Activated naive CD4-positive, alpha-beta T cell treated with anti-CD3 and anti-CD28 coated beads, Interleukin-2, amount 10 ng/mL, durations not matched to agents 7 days and 5 days (primary cell): ENCODE measurements around the gene FAP.
A peak's percentile ranks its signal among the peaks of the same experiment; 100 is the strongest.

Experiments used
- CTCF ChIA-PET: fragments of 350-600 bp; sonication (Branson Sonifier 250); formaldehyde crosslinking; loops from one replicate; lab custom pipeline; 2021; ENCODE audit warnings: antibody characterized with exemption; lab: Charles Lee
- DNase-seq: peaks from one replicate; pipeline ENCODE4 v3.0.0-alpha.2; 2020
- H3K27ac Mint-ChIP-seq: one replicate; pipeline ENCODE4 v1.8.0; 2021; ENCODE audit warnings: mild to moderate bottlenecking, moderate library complexity, mixed read lengths
- H3K27me3 Mint-ChIP-seq: one replicate; pipeline ENCODE4 v1.8.0; 2021; ENCODE audit warnings: mild to moderate bottlenecking, mixed read lengths
- H3K36me3 Mint-ChIP-seq: one replicate; pipeline ENCODE4 v1.8.0; 2021; ENCODE audit warnings: mixed read lengths
- H3K4me1 Mint-ChIP-seq: one replicate; pipeline ENCODE4 v1.8.0; 2021; ENCODE audit warnings: mixed read lengths
- H3K4me3 Mint-ChIP-seq: one replicate; pipeline ENCODE4 v1.8.0; 2021; ENCODE audit warnings: mild to moderate bottlenecking, moderate library complexity, mixed read lengths
- H3K9me3 Mint-ChIP-seq: one replicate; pipeline ENCODE4 v1.8.0; 2021; ENCODE audit warnings: mixed read lengths

The FAP gene

DNA sequence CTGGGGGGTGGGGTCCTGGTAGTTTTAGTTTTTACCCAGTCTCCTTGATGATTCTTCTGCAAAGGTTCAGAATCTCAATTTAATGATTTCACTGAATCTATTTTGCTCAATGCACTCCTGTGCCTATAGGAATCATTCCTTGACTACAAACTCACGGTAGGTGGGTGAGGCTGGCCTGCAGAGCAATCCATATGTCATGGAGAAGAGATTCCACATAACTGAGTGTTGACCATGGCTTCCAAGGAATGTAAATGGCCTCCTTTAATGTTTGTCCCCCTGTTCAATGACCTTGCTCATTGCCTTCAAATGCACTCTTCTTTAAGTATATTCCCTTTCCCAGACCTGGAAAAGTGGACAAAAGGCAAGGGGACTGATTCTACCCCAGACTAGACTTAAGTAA, 12.5 kb downstream of the FAP start:
- Mint-ChIP-seq H3K27ac (no peak overlapping the region), H3K27me3 (peaks cover 11% of the 10 kb centered on the region), H3K9me3 (no peaks in the 10 kb centered on the region), H3K4me3 (no peak overlapping the region), H3K36me3 (no peaks in the 10 kb centered on the region), H3K4me1 (no peaks in the 10 kb centered on the region)
- CTCF ChIA-PET: interaction anchor here (2.3 kb wide), 2 partner anchors 9 to 10 kb away, joined by 9 to 21 read pairs; no protein-coding TSS in a partner anchor
- no peak for DNase-seq

- no peak for DNase-seq
- CTCF ChIA-PET: interaction anchor here (1.4 kb wide), 2 partner anchors 73 to 74 kb away, joined by 3 to 5 read pairs; no protein-coding TSS in a partner anchor
- Mint-ChIP-seq H3K4me1 (no peaks in the 10 kb centered on the region), H3K4me3 (no peak overlapping the region), H3K27ac (no peak overlapping the region), H3K36me3 (no peaks in the 10 kb centered on the region), H3K27me3 (peaks cover 18% of the 10 kb centered on the region), H3K9me3 (no peaks in the 10 kb centered on the region)
Observed at GRCh38 chr2:162226836-162227235, 16.4 kb downstream of the FAP start.

- CTCF ChIA-PET: interaction anchor here (0.6 to 6.2 kb wide), 32 partner anchors 9 to 649 kb away, joined by 3 to 196 read pairs (median 4); partner anchors contain the start of genes FAP and GCA
- peak; percentile 69 for DNase-seq
- no peaks in the 10 kb centered on the region for H3K36me3 Mint-ChIP-seq
- no peaks in the 10 kb centered on the region for H3K9me3 Mint-ChIP-seq
- H3K4me3 Mint-ChIP-seq: no peak overlapping the region
- no peak overlapping the region for H3K27ac Mint-ChIP-seq
- H3K4me1 Mint-ChIP-seq: no peaks in the 10 kb centered on the region
- H3K27me3 Mint-ChIP-seq: peaks cover 20% of the 10 kb centered on the region
Observed at GRCh38 chr2:162221064-162221463, 22.2 kb downstream of the FAP start.

- no peak overlapping the region for H3K27ac Mint-ChIP-seq
- H3K4me1 Mint-ChIP-seq: no peaks in the 10 kb centered on the region
- no peak overlapping the region for H3K4me3 Mint-ChIP-seq
- no peak for DNase-seq
- peaks cover 20% of the 10 kb centered on the region for H3K27me3 Mint-ChIP-seq
- H3K9me3 Mint-ChIP-seq: no peaks in the 10 kb centered on the region
- CTCF ChIA-PET: interaction anchor here (0.6 to 6.2 kb wide), 28 partner anchors 8 to 648 kb away, joined by 3 to 196 read pairs (median 5); partner anchors contain the start of genes FAP and GCA
- H3K36me3 Mint-ChIP-seq: no peaks in the 10 kb centered on the region
Observed at GRCh38 chr2:162220368-162220767, 22.9 kb downstream of the FAP start.

GRCh38 chr2:162219426-162219825, 23.8 kb downstream of the FAP start:
- H3K36me3 Mint-ChIP-seq: no peaks in the 10 kb centered on the region
- H3K27me3 Mint-ChIP-seq: peaks cover 17% of the 10 kb centered on the region
- no peak for DNase-seq
- no peak overlapping the region for H3K4me3 Mint-ChIP-seq
- H3K4me1 Mint-ChIP-seq: no peaks in the 10 kb centered on the region
- H3K27ac Mint-ChIP-seq: no peak overlapping the region
- CTCF ChIA-PET: interaction anchor here (1.2 to 6.2 kb wide), 9 partner anchors 10 to 632 kb away, joined by 3 to 196 read pairs (median 16); partner anchors contain the start of gene FAP
- H3K9me3 Mint-ChIP-seq: no peaks in the 10 kb centered on the region

DNA sequence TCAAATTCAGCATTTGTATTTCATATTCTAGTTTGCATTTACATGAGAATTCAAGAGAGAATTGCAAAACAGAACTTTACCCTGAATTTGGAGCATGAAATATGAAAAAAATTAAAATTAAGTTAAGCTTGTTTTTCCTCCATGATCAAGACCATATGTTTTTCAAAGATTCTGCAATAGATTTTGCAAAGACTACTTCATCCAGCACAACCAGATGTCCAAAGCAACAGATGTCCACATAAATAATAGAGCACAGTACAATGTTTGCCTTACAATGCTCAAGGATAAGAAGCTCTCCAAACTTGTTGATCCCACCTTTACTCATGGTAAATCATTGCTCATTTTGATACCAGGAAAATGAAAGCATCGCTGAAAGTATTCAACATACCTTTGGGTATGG, 25.6 kb downstream of the FAP start:
- CTCF ChIA-PET: interaction anchor here (1.0 kb wide), 1 partner anchor 80 kb away, joined by 3 read pairs; no protein-coding TSS in a partner anchor
- H3K27me3 Mint-ChIP-seq: peaks cover 14% of the 10 kb centered on the region
- H3K9me3 Mint-ChIP-seq: no peaks in the 10 kb centered on the region
- no peaks in the 10 kb centered on the region for H3K36me3 Mint-ChIP-seq
- no peak overlapping the region for H3K27ac Mint-ChIP-seq
- H3K4me3 Mint-ChIP-seq: no peak overlapping the region
- no peak for DNase-seq
- H3K4me1 Mint-ChIP-seq: no peaks in the 10 kb centered on the region

GRCh38 chr2:162215162-162215561, 28.1 kb downstream of the FAP start:
- H3K4me1 Mint-ChIP-seq: no peaks in the 10 kb centered on the region
- H3K4me3 Mint-ChIP-seq: no peak overlapping the region
- no peaks in the 10 kb centered on the region for H3K9me3 Mint-ChIP-seq
- no peak for DNase-seq
- no peaks in the 10 kb centered on the region for H3K36me3 Mint-ChIP-seq
- no peak overlapping the region for H3K27ac Mint-ChIP-seq
- CTCF ChIA-PET: interaction anchor here (1.7 kb wide), 1 partner anchor 119 kb away, joined by 4 read pairs; no protein-coding TSS in a partner anchor
- peaks cover 6% of the 10 kb centered on the region for H3K27me3 Mint-ChIP-seq

GRCh38 chr2:162212366-162212765, 30.9 kb downstream of the FAP start:
- no peaks in the 10 kb centered on the region for H3K4me1 Mint-ChIP-seq
- no peak overlapping the region for H3K4me3 Mint-ChIP-seq
- H3K36me3 Mint-ChIP-seq: no peaks in the 10 kb centered on the region
- no peak overlapping the region for H3K27ac Mint-ChIP-seq
- DNase-seq: no peak
- peaks cover 6% of the 10 kb centered on the region for H3K27me3 Mint-ChIP-seq
- H3K9me3 Mint-ChIP-seq: no peaks in the 10 kb centered on the region
- CTCF ChIA-PET: interaction anchor here (1.5 kb wide), 1 partner anchor 8 kb away, joined by 4 read pairs; no protein-coding TSS in a partner anchor

GRCh38 chr2:162211732-162212131, 31.5 kb downstream of the FAP start:
- DNase-seq: no peak
- no peaks in the 10 kb centered on the region for H3K36me3 Mint-ChIP-seq
- H3K27ac Mint-ChIP-seq: no peak overlapping the region
- H3K4me3 Mint-ChIP-seq: no peak overlapping the region
- H3K4me1 Mint-ChIP-seq: no peaks in the 10 kb centered on the region
- peaks cover 2% of the 10 kb centered on the region for H3K27me3 Mint-ChIP-seq
- no peaks in the 10 kb centered on the region for H3K9me3 Mint-ChIP-seq
- CTCF ChIA-PET: interaction anchor here (1.0 to 2.3 kb wide), 3 partner anchors 9 to 123 kb away, joined by 3 to 12 read pairs (median 4); no protein-coding TSS in a partner anchor

- Mint-ChIP-seq H3K27me3 (no peaks in the 10 kb centered on the region), H3K4me3 (no peak overlapping the region)
- no peak for DNase-seq
Observed at GRCh38 chr2:162210385-162210784, 32.9 kb downstream of the FAP start.

DNA sequence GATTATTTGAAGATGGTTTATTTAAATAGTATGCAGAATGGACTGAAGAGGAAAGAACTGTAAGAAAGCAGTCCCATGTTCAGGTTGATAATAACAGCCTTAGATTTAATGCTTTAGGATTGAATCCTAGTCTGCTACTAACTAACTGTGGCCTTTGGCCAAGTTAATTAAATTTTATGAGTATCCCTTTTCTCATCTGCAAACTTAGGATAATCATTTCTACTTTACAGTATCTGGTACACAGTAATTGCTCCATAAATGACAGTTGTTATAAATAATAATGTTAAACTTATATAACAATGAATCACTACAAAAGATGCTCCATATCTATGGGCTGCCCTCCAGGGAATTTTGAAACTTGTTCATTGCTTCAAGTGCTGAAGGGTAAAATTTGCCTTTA, 41.0 kb downstream of the FAP start:
- no peak for DNase-seq
- H3K36me3 Mint-ChIP-seq: no peaks in the 10 kb centered on the region
- H3K4me3 Mint-ChIP-seq: no peak overlapping the region
- no peaks in the 10 kb centered on the region for H3K9me3 Mint-ChIP-seq
- CTCF ChIA-PET: no interaction called here
- H3K4me1 Mint-ChIP-seq: no peaks in the 10 kb centered on the region
- H3K27me3 Mint-ChIP-seq: peaks cover 16% of the 10 kb centered on the region
- H3K27ac Mint-ChIP-seq: no peak overlapping the region

More at GRCh38 chr2:162210385-162210784, 32.9 kb downstream of the FAP start:
- no peaks in the 10 kb centered on the region for H3K9me3 Mint-ChIP-seq
- H3K4me1 Mint-ChIP-seq: no peaks in the 10 kb centered on the region
- CTCF ChIA-PET: interaction anchor here (0.6 to 2.3 kb wide), 3 partner anchors 9 to 124 kb away, joined by 3 to 12 read pairs (median 3); no protein-coding TSS in a partner anchor
- no peaks in the 10 kb centered on the region for H3K36me3 Mint-ChIP-seq
- H3K27ac Mint-ChIP-seq: no peak overlapping the region

DNA sequence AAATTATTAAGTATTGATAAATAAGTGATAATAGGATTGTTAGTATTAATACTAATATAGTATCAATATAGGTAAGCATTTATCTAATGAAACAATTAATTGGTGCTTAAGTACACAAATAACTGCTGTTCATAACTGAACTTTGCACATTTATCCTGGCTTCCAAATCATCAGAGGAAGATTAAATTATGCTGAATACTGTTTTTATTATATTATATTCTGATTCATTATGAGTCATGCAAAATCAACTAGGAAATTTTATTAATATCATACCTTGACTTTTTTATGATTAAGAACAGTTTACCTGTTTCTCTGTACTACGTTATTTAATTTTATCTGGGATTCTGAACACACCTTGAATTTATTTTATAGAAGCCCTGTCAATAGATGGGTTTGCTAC, 42.6 kb downstream of the FAP start:
- H3K4me1 Mint-ChIP-seq: no peaks in the 10 kb centered on the region
- no peaks in the 10 kb centered on the region for H3K9me3 Mint-ChIP-seq
- H3K27ac Mint-ChIP-seq: no peak overlapping the region
- H3K27me3 Mint-ChIP-seq: peaks cover 16% of the 10 kb centered on the region
- H3K4me3 Mint-ChIP-seq: no peak overlapping the region
- DNase-seq: no peak
- CTCF ChIA-PET: no interaction called here
- H3K36me3 Mint-ChIP-seq: no peaks in the 10 kb centered on the region

DNA sequence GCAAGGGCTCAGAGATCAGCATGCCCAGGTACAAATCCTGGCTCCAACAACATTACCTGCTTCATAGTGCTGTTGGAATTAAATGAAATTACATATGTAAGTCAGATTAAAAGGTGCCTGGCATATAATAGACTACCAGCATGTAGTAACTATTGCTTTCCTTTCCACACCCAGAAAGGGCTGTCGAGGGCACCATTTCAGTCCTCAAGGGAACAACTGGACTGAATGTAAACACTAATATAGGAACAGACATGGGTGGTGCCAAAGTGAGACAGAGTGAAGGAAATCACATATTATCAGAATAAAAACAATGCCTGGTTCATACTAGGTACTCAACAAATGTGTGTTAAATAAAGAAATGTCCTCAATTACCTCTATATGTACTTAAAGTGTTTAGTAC, 43.3 kb downstream of the FAP start:
- Mint-ChIP-seq H3K9me3 (no peaks in the 10 kb centered on the region), H3K4me1 (no peaks in the 10 kb centered on the region), H3K36me3 (no peaks in the 10 kb centered on the region), H3K27me3 (peaks cover 21% of the 10 kb centered on the region), H3K27ac (no peak overlapping the region), H3K4me3 (no peak overlapping the region)
- DNase-seq: no peak
- CTCF ChIA-PET: no interaction called here

DNA sequence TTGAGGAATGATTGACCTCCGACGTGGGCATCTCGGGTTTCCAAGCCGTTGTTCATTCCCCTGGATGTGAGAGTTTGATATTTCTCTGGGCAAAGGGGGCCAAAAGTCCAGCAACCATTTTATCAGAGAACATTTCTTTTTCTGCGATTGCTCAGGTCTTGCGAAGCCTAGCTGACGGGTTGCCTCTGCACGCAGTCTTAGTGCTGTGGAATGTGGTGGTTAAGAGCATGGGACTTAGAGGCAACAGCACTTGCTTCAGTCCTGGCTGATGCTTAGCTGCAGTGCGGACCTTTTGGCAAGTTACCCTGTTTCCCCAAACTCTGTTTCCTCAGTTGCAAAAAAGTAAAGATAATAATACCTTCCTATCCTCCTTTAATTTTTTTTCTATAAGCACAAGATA, 45.0 kb downstream of the FAP start:
- no peaks in the 10 kb centered on the region for H3K9me3 Mint-ChIP-seq
- H3K27me3 Mint-ChIP-seq: peaks cover 21% of the 10 kb centered on the region
- no peak overlapping the region for H3K27ac Mint-ChIP-seq
- CTCF ChIA-PET: interaction anchor here (0.5 to 1.5 kb wide), 2 partner anchors 23 to 1230 kb away, joined by 4 to 7 read pairs; no protein-coding TSS in a partner anchor
- H3K4me3 Mint-ChIP-seq: no peak overlapping the region
- no peaks in the 10 kb centered on the region for H3K36me3 Mint-ChIP-seq
- H3K4me1 Mint-ChIP-seq: no peaks in the 10 kb centered on the region
- no peak for DNase-seq
